ENCODE measurements around the gene HYKK. TPM values are rescaled to one million over a fixed set of nuclear protein-coding genes. Genes with fewer than 3 reads are reported as not detected.
A peak's percentile ranks its signal among the peaks of the same experiment; 100 is the strongest.
"Not testable (repeated sequence)": the region's sequence is repeated elsewhere in the genome, so short reads cannot be mapped to it uniquely, and the experiment has no call there.

The HYKK gene
- total RNA-seq, 2 experiments from 2014 or later = 3.7 to 4.7 TPM

DNA sequence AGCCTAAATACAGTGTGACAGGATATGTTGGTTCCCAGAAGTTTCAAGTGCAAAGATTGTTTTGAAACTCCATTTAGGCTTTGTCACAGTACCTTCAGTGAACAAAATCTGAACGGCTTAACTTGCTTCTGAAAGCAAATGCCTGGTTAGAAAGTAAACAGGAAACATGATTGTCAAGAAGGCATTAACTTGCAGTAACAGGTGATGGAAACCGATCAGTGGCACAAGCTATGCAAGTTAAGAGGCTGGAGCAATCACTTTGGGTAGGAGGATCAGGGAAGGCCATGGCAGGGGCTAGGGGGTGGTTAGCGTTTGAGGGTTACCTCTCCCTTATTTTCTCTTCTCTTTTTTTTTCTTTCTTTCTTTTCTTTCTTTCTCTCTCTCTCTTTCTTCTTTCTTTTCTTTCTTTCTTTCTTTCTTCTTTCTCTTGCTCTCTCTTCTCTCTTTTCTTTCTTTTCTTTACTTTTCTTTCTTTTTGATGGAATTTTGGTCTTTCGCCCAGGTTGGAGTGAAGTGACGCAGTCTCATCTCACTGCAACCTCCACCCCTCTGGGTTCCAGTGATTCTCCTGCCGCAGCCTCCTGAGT is 2.4 kb downstream of the HYKK start:
- Mint-ChIP-seq H3K36me3 (ENCODE audit: low read depth) (no peaks in the 10 kb centered on the region), H3K4me1 (peaks cover 29% of the 10 kb centered on the region), H3K27me3 (peaks cover 4% of the 10 kb centered on the region), H3K4me3 (no peak overlapping the region), H3K9me3 (no peaks in the 10 kb centered on the region), H3K27ac (peak overlapping the region; percentile 54)
- DNase-seq = peak; percentile 11
- ChIA-PET POLR2A (no interaction called here), CTCF (interaction anchor here (1.2 kb wide), 1 partner anchor 12 kb away, joined by 3 read pairs; no protein-coding TSS in a partner anchor)

DNA sequence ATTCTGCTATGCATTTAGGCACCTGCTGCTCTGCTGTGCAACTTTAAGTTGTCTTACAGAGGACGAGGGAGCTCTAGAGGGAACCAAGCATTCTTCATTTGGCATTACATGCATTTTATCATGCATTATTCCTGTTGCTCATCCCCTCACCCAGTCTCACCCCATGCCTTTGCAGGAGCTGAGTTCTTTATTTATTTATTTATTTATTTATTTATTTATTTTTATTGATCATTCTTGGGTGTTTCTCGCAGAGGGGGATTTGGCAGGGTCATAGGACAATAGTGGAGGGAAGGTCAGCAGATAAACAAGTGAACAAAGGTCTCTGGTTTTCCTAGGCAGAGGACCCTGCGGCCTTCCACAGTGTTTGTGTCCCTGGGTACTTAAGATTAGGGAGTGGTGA is 12.7 kb downstream of the HYKK start:
- POLR2A ChIA-PET = not testable (repeated sequence)

GRCh38 chr15:78524230-78524629 is 16.9 kb downstream of the HYKK start:
- CTCF ChIA-PET = interaction anchor here (0.7 to 0.8 kb wide), 2 partner anchors 9 to 18 kb away, joined by 3 read pairs; no protein-coding TSS in a partner anchor
- peaks cover 1% of the 10 kb centered on the region for H3K36me3 Mint-ChIP-seq (ENCODE audit: low read depth)
- DNase-seq = no peak

More for the DNA sequence above, 12.7 kb downstream of the HYKK start:
- H3K36me3 Mint-ChIP-seq (ENCODE audit: low read depth); H3K27ac Mint-ChIP-seq; H3K27me3 Mint-ChIP-seq; H3K9me3 Mint-ChIP-seq; DNase-seq; CTCF ChIA-PET; H3K4me3 Mint-ChIP-seq; H3K4me1 Mint-ChIP-seq: not testable (repeated sequence)

GRCh38 chr15:78527325-78527724 is 19.9 kb downstream of the HYKK start:
- Mint-ChIP-seq H3K36me3 (ENCODE audit: low read depth) (peaks cover 1% of the 10 kb centered on the region), H3K9me3 (peaks cover 2% of the 10 kb centered on the region), H3K27me3 (no peaks in the 10 kb centered on the region), H3K4me1 (no peaks in the 10 kb centered on the region), H3K27ac (no peak overlapping the region), H3K4me3 (no peak overlapping the region)
- ChIA-PET POLR2A (no interaction called here), CTCF (no interaction called here)
- DNase-seq = no peak

More at GRCh38 chr15:78524230-78524629, 16.9 kb downstream of the HYKK start:
- Mint-ChIP-seq H3K9me3 (peaks cover 2% of the 10 kb centered on the region), H3K4me1 (no peaks in the 10 kb centered on the region), H3K27me3 (no peaks in the 10 kb centered on the region), H3K4me3 (no peak overlapping the region), H3K27ac (no peak overlapping the region)
- POLR2A ChIA-PET = no interaction called here

DNA sequence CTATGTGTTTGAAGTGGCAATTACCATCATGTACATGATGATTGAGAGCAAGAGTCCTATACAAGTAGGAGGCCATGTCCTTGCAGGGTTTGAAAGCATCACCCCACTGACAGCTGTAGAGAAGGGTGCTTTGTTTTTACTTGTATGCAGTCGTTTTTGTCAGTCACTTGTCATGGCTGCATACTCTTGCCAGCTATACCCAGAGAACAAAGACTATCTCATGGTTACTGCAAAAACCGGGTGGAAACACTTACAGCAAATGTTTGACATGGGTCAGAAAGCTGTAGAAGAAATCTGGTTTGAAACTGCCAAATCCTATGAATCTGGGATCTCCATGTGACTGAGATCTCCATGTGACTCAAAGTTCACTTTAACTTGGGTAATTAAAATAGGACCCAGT is 26.0 kb downstream of the HYKK start:
- peaks cover 3% of the 10 kb centered on the region for H3K27me3 Mint-ChIP-seq
- no peak overlapping the region for H3K4me3 Mint-ChIP-seq
- POLR2A ChIA-PET = no interaction called here
- no peaks in the 10 kb centered on the region for H3K36me3 Mint-ChIP-seq (ENCODE audit: low read depth)
- DNase-seq = no peak
- CTCF ChIA-PET = interaction anchor here (0.5 to 1.2 kb wide), 3 partner anchors 11 to 370 kb away, joined by 3 to 4 read pairs (median 3); no protein-coding TSS in a partner anchor
- H3K9me3 Mint-ChIP-seq = no peaks in the 10 kb centered on the region
- no peaks in the 10 kb centered on the region for H3K4me1 Mint-ChIP-seq
- no peak overlapping the region for H3K27ac Mint-ChIP-seq

DNA sequence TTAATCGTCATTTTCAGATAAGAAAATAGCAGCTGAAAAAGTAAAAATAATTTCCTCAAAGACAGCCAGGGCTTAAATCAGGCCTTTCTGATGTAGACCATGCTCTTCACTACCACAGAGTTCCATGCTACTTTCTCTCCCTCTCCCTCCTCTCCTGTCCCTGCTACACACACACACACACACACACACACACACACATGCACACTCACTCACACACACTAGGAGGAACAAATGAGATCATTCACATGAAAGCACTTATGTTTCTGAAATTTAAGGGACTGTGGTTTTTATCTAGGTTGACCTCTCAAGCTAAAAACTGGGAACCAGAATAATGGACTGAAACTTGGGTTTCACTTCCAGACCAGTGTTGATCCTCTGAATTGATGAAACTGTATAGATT is 28.8 kb downstream of the HYKK start:
- H3K36me3 Mint-ChIP-seq (ENCODE audit: low read depth) = peaks cover 2% of the 10 kb centered on the region
- no peak for DNase-seq
- H3K4me1 Mint-ChIP-seq = peaks cover 9% of the 10 kb centered on the region
- no peak overlapping the region for H3K4me3 Mint-ChIP-seq
- CTCF ChIA-PET = no interaction called here
- no peaks in the 10 kb centered on the region for H3K9me3 Mint-ChIP-seq
- H3K27ac Mint-ChIP-seq = no peak overlapping the region
- peaks cover 3% of the 10 kb centered on the region for H3K27me3 Mint-ChIP-seq
- POLR2A ChIA-PET = no interaction called here

DNA sequence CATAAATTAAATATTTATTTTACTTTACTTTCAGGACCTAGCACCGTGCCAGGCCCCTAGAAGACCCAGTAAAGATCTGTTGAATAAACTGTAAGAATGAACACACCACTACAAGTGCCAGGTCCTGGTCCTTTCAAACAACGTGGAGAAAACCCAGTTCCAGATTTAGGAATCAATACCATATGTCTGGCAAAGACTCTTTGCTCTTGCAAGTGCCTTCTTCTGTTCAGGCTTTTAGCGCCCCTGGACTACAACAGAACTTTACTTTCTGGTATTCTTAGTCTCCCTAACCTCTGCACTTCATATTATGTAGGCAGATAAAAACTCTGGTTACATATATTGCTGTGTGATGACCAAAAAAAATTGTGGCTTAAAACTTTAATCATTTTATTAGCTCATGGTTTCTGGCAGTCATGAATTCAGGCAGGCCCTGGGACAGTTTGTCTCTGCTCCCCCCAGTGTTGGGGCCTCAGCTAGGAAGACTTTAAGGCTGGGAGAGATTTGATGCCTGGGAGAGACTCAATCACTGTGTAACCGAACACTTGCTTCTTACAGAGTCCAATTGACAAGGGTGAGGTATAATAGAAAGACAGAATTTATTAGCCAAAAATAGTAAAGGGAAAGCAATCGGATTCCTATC is 30.0 kb downstream of the HYKK start:
- H3K27me3 Mint-ChIP-seq = peaks cover 3% of the 10 kb centered on the region
- no peak overlapping the region for H3K27ac Mint-ChIP-seq
- no peak for DNase-seq
- H3K36me3 Mint-ChIP-seq (ENCODE audit: low read depth) = peaks cover 13% of the 10 kb centered on the region
- H3K4me1 Mint-ChIP-seq = peaks cover 17% of the 10 kb centered on the region
- ChIA-PET POLR2A (no interaction called here), CTCF (interaction anchor here (1.2 kb wide), 1 partner anchor 20 kb away, joined by 3 read pairs; no protein-coding TSS in a partner anchor)
- H3K9me3 Mint-ChIP-seq = no peaks in the 10 kb centered on the region
- H3K4me3 Mint-ChIP-seq = no peak overlapping the region

- POLR2A ChIA-PET = no interaction called here
- CTCF ChIA-PET = interaction anchor here (1.2 kb wide), 1 partner anchor 19 kb away, joined by 3 read pairs; no protein-coding TSS in a partner anchor
- Mint-ChIP-seq H3K27ac (peak overlapping the region; percentile 21), H3K27me3 (peaks cover 3% of the 10 kb centered on the region), H3K4me3 (no peak overlapping the region), H3K9me3 (no peaks in the 10 kb centered on the region), H3K4me1 (peaks cover 26% of the 10 kb centered on the region), H3K36me3 (ENCODE audit: low read depth) (peaks cover 23% of the 10 kb centered on the region)
- DNase-seq = no peak
Observed at GRCh38 chr15:78538358-78538757, 31.0 kb downstream of the HYKK start.

- CTCF ChIA-PET = interaction anchor here (0.7 to 2.4 kb wide), 3 partner anchors 17 to 1130 kb away, joined by 3 to 7 read pairs (median 4); no protein-coding TSS in a partner anchor
- peaks cover 30% of the 10 kb centered on the region for H3K4me1 Mint-ChIP-seq
Observed at GRCh38 chr15:78539464-78540140, 32.2 kb downstream of the HYKK start.

DNA sequence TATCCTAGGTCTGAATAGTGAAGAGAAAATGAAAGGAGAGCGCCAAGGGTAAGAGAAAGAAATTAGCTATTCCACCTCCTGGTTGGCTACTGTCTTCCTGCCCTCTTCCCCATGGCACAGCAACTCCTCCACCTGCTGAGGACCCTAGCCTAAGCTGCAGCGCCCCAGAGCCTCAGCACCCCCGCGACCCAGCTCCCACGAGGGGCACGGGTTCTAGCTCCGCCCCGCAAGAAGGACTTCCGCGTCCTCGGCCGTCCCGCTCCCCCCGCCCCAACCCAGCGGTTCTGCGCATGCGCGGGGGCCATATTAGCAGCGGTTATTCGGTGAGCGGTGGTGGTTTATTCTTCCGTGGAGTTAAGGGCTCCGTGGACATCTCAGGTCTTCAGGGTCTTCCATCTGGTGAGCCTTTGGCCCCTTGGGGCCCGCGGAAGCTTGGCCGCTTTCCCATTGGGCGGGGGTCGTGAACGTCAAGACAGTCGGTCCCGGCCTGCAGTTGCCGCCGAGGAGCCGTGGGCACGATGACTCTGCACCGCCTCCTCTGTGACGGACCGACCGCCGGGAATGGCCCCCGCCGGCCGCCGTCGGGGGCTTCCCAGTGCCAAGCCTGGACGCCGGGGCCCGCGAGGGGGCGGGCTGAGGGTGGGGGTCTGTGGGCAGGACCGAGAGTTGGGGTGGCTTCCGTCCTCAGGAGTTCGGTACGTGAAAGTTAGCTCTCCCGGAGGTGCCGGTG is 32.9 kb downstream of the HYKK start, which contains the start of gene PSMA4:
Gene PSMA4 (plus strand): TSS at position 304 of the 730 bp plus-strand sequence. CDS start 1,484 bp downstream, outside the sequence.
- Mint-ChIP-seq H3K27ac (peak within 1 kb of the TSS; percentile 92), H3K9me3 (no peaks in the 10 kb centered on the region), H3K4me1 (peaks cover 32% of the 10 kb centered on the region), H3K36me3 (ENCODE audit: low read depth) (peaks cover 31% of the 10 kb centered on the region), H3K4me3 (peak within 1 kb of the TSS; percentile 84), H3K27me3 (no peaks in the 10 kb centered on the region)
- POLR2A ChIA-PET = interaction anchor here (1.1 kb wide), 1 partner anchor 241 kb away, joined by 4 read pairs; the partner anchor contains the start of gene SKIC8
- CTCF ChIA-PET = interaction anchor here (0.7 to 3.7 kb wide), 7 partner anchors 10 to 1130 kb away, joined by 3 to 11 read pairs (median 4); partner anchors contain the start of gene CHRNA5
- peak; percentile 95 for DNase-seq

More at GRCh38 chr15:78539464-78540140, 32.2 kb downstream of the HYKK start:
- H3K9me3 Mint-ChIP-seq, DNase-seq, H3K27me3 Mint-ChIP-seq: not testable (repeated sequence)
- POLR2A ChIA-PET = interaction anchor here (1.1 kb wide), 1 partner anchor 240 kb away, joined by 4 read pairs; the partner anchor contains the start of gene SKIC8
- peaks cover 27% of the 10 kb centered on the region for H3K36me3 Mint-ChIP-seq (ENCODE audit: low read depth)
- peak overlapping the region; percentile 92 for H3K27ac Mint-ChIP-seq
- H3K4me3 Mint-ChIP-seq = peak overlapping the region; percentile 84

DNA sequence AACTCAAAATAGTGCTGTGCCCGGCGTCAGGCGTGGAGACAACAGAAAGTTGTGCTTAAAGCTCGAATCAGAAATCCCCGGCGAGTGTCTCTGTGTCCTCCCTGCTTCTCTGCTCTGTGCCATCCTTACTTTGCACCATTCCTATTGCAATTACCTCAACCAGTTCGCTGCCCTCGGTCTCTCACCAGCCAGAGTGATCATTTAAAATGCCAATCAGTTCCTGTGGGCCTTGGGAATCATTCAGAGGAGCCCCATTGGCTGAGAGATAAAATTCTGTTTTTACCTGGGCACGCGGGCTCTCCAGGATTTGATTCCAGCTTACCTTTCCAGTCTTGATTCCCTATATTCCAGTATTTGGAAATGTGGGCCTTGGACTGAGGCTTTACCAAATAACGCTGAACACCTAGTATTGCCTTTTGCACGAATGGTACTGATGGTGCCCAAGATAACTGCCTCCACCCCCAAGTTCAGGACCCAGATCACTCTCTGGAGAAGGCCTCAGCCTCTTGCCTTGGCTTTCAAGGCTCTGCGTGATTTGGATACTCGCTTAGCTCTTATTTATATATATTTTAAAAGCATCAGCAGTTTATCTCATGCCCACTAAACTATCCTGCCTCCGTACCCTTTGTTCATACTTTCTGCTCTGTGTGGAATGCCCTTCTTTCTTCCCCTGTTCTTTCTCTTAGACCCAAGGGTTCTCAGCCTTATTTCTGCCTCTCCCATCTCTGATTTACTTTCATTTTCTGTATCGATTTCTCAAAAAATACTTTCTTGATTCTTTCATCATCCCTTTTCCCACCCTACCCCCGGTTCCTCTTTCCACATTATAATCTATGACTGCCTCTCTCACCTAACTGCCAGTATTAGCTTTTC is 33.7 kb downstream of the HYKK start:
- CTCF ChIA-PET = interaction anchor here (0.8 to 3.7 kb wide), 7 partner anchors 11 to 633 kb away, joined by 3 to 11 read pairs (median 4); partner anchors contain the start of gene CHRNA5

More for the DNA sequence above, 33.7 kb downstream of the HYKK start:
- peaks cover 39% of the 10 kb centered on the region for H3K36me3 Mint-ChIP-seq (ENCODE audit: low read depth)
- no peaks in the 10 kb centered on the region for H3K9me3 Mint-ChIP-seq
- H3K27ac Mint-ChIP-seq = peak overlapping the region; percentile 92
- peak overlapping the region; percentile 84 for H3K4me3 Mint-ChIP-seq
- H3K4me1 Mint-ChIP-seq = peaks cover 35% of the 10 kb centered on the region
- POLR2A ChIA-PET = interaction anchor here (1.1 kb wide), 1 partner anchor 241 kb away, joined by 4 read pairs; the partner anchor contains the start of gene SKIC8
- no peaks in the 10 kb centered on the region for H3K27me3 Mint-ChIP-seq
- DNase-seq = peak; percentile 20

Measured in activated CD4-positive, alpha-beta T cell treated with anti-CD3 and anti-CD28 coated beads, Interleukin-2, amount 10 ng/mL, durations not matched to agents 7 days and 5 days (primary cell).